ENCODE results near the gene NCKAP5.

GRCh38 chr2:132980304-132980703 lies 588.0 kb downstream of the NCKAP5 start:
- TF ChIP-seq, protein P1, sequence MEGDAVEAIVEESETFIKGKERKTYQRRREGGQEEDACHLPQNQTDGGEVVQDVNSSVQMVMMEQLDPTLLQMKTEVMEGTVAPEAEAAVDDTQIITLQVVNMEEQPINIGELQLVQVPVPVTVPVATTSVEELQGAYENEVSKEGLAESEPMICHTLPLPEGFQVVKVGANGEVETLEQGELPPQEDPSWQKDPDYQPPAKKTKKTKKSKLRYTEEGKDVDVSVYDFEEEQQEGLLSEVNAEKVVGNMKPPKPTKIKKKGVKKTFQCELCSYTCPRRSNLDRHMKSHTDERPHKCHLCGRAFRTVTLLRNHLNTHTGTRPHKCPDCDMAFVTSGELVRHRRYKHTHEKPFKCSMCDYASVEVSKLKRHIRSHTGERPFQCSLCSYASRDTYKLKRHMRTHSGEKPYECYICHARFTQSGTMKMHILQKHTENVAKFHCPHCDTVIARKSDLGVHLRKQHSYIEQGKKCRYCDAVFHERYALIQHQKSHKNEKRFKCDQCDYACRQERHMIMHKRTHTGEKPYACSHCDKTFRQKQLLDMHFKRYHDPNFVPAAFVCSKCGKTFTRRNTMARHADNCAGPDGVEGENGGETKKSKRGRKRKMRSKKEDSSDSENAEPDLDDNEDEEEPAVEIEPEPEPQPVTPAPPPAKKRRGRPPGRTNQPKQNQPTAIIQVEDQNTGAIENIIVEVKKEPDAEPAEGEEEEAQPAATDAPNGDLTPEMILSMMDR (IDR thresholded peaks at IDR 0.05; ENCODE audit: low read length) = no peak
- TF ChIP-seq EZH2 (IDR thresholded peaks at IDR 0.05; ENCODE audit: borderline replicate concordance, low read length) = no peak
